NOMO-1 (cell line): Measurements from ENCODE around the gene GYPA.
A peak's percentile ranks its signal among the peaks of the same experiment; 100 is the strongest.
"Not testable (repeated sequence)": the region's sequence is repeated elsewhere in the genome, so short reads cannot be mapped to it uniquely, and the experiment has no call there.

Source experiments
- DNase-seq, 2 experiments: peaks; one replicate each; lab custom pipeline; 2025; ENCODE audit not compliant: unreplicated experiment in 2 of 2; lab: John Stamatoyannopoulos, UW

Gene GYPA

DNA sequence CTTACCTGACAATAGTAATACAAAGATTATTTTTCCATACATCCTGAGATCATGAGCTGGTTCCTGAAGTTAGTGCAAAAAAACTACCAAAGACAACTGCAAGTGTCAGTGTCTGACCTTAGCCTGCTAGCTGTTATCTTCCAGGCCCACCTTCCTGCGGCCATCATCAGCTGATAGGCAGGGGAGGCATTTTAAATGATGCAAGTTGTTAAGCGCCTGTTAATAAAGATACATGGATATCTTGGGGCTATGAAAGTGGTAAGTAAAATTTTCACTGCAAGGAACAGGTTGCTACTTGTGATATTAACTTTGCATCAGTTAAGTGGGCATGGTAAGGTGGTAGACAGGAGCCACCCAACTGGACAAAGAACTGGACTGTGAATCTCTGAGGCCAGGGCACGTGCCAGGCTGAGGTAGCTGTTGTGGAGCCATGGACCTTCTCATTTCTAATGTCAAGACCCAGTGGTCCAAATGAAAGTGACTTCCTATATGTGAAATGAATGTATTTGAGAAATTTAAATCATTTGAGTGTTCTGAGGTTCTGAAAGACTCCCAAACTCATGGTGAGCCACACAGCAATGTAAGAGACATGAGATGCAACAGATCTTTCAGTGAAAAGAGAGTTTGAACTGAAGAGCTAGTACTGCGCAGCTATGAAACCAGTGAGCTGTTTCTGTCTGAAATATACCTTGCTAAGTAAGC lies at the start of gene GYPA:
GYPA (minus strand) TSS at position 125 of the 702 bp plus-strand sequence; CDS start at position 42, 83 bp downstream.
- DNase-seq, result not testable (repeated sequence)

DNA sequence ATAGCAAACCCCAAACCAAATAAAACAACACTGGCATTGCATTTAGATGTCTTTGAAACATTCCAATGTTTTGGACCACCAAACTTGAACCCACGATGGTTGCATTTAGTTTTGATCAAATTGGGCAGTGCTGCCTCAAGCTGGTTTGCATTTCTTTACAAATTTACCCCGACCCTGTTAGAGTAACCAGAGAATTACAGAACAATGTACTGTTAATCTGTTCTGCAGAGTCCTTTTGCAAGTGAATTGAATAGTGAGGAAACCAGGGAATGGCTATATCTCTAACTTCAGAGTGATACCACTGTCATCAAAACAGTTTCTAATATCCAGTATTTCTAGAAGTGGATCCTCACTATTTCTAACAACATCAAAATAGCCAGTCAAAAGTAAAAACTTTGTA lies 49.5 kb upstream of the GYPA start:
- no peak for DNase-seq

DNA sequence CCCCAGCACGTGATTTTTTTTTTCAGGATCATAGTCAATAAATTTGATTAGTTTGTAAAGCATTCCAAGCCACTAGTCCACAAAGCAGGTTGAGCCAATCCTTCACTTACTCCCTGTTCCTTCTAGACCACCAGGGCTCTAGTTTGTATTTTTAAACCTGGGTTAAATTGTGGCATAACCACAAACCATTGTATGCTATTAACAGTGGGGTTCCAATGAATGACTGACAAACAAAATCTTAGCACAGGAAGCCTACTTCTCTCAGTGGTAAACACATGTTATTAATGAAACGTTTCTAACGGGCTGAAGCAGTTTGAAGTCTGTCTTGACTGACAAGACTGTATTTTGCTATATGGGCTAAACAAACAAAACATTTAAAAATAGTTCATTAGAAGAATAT lies 48.6 kb upstream of the GYPA start:
- DNase-seq, result no peak

DNA sequence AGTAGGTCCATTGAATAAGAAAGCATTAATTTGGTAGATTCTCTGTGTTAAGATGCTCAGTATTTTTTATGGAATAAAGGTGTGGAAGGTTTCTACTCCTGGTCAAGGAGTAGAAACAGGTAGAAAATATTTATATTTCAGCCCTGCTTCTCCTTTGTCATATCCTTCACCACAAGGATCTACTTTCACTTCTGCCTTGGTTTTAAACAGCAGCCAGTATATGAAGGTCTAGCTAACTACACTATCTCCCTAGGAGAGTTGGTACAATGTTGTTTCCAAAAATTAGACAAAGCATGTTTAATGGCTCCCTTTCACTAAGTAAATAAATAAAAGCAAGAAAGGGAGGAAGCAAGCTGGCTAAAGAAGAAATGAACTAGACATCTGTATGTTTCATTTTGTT lies 44.6 kb upstream of the GYPA start:
- DNase-seq, result peak in 1 of 2 experiments; percentile 49

DNA sequence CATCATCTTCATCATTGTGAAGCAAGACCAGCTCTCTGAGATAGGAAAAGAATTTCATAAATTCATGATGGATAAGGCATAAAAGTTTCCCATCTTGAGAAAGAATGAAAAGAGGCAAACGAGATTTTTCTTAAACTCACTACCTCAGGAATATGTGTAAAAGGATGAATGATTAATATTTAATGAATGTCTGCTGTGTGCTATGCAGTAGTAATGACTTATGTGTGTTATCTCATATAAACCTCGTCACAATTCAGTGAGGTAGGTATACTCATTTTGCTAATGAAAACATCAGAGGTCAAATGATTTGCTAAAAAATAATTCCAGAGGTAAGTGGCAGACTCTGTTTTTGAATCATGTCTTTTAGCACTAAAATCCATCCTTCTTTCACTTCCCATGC lies 42.6 kb upstream of the GYPA start:
- DNase-seq, result no peak

DNA sequence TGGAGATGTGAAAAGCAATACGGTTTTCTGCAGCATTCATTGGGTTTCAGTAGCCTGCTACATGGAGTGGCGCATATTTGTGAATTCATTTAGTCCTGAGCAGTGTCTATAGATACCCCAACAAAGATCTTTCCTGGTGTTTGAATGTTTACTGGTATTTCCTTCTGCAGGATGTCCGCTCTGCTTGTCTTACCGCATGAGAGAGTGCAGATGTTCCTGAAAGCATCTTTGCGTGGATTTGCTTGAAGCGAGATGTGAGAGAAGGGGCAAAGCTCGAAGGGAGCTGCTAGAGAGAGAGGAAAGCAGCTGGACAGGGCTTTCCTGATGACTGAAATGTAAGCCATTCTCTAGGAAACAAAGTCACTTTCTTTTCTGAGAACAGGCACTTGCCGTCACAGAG lies 40.9 kb upstream of the GYPA start:
- no peak for DNase-seq

DNA sequence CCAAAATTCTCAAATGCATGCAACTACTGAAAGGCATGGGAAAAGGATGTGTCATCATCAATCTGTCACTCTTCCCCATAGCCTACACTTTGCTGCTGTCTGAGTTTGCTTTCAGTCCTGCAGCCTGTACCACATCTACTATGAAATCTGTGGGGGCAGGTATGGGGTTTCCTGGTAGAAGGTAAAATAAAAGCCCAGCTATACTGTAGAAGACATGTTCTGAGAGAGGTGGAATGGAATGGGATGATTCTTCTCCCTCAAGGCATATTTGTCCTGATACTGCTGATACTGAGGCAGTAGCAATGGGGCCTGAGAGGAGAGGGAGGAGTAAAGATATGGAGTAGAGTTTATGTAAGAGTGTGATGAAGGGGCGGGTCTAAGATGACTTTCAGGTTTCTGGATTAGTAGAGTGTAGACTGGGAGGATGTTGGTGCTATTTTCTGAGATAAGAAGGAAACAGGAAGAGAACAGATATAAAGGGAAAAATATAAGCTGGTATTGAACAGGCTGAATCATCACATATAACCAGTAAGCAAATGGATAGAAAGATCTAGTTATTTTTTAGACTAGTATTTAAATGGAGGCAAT lies 38.7 kb upstream of the GYPA start:
- no peak for DNase-seq

DNA sequence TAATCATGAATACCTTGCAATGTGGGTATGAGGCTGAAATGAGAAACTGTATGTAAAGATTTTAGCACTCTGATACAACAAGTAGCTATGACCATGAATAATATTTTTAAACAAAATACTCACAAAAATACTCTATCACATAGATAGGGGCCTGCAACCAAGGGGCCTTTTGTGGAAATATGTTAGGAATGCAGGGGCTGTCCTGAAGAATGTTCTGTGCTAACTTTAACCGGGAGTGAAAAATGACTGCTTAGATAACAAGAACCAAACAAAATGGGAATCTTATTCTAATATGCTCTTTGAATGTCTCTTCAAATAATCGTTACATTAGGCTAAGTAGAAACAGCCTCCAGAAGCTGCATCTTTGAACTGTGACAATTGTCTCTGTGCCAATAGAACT lies 37.9 kb upstream of the GYPA start:
- DNase-seq, result no peak

DNA sequence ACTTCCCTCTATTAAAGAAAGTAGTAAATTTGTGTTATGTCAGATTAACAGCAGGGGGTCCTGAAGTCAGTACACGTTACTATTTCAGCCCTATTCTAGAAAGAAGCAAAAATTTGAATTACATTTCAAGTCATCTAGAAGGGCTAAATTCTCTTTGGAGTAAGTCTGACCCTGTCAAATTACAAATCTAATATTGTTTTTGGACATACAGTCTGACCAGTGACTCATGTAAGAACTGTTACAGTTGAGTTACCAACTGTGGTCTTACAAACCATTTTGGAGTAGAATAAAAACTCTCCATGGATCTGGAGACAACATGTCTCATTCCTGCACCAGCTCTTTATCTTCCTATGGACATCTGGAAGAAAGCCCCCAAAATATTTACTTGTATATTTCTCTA lies 36.0 kb upstream of the GYPA start:
- DNase-seq, result no peak

DNA sequence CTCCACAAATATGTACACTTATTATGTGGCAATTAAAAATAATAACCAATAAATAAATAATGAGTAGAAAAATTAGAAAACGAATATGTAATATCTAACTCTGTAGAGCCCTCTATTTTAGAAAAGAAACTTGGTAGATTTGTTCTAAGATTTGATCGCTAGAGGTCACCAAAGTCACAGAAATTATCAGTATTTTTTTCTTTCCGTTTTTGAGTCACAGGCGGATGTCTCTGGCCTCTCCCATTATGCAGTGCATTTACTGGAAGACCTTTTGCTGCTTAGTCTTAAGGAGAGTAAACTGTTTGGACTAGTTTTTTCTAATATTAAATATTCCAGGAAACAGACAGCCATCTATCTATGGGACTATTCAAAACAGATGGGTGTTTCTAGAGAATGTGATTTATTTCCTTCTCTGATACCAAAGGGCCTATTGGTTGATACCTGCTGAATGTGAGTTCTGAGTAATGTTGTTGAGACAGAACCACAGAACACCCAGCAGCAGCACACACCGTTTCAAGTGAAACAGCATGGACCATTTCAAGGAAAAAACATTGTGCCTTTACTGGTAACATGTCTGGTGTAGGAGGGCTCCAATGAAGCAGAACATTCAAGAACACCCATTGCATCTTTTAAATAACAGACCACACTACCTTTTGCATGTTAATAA lies 34.0 kb upstream of the GYPA start:
- DNase-seq, result peak; percentile 30 to 62

DNA sequence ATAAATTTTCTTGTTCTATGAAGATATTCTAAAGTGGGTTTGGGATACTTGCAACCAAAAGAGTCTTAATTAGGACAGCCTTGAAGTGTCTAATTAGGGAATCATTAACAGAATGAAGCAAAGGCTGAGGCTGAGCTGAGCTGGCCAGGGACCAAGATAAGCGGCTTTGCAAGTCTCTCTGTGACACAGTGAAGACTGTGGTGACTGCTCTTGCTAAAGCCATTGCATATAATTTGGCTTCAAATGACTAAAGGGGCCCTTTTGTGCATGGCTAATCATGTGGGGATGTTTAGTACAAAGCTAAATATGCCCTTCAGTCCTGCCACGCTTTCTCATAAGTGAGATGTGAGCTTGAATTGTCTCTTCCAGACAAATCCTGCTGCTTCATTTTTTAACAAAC lies 31.2 kb upstream of the GYPA start:
- DNase-seq, result no peak

DNA sequence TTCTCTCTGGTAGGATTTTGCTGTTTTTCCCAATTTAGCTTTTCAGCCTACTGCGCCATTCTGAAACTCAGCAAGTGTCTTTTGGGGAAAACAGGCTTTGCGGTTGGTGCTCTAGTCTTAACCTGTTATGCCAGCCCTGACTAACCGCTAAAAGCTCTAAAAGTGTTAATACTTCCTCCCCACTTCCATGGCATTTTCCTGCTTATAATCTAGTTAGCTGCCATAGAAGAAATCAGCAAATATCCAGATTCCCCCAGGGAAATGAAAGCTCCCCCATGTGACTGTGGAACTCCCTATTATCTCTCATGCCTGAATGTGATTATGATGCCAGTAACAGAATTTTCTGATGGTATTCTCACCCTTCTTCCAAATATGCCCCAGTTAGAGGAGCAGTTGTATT lies 28.7 kb upstream of the GYPA start:
- no peak for DNase-seq

DNA sequence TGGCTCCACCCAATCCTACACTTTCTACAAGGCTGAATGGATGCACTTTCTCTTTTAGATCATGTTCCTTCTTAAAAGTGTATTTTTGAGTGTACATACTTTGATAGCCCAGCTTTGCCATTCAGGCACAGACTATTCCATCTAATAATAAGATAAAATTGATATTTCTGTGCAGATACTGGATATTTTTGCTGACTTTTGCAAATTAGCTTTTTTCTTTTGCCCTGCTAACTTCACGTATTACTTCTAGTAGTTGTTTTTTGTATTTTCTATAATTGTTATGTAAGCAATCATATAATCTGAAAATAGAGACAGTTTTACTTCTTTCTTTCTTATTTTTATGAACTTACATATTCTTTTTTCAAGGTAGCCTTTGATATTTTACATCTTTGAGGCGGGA lies 13.5 kb upstream of the GYPA start:
- no peak for DNase-seq

DNA sequence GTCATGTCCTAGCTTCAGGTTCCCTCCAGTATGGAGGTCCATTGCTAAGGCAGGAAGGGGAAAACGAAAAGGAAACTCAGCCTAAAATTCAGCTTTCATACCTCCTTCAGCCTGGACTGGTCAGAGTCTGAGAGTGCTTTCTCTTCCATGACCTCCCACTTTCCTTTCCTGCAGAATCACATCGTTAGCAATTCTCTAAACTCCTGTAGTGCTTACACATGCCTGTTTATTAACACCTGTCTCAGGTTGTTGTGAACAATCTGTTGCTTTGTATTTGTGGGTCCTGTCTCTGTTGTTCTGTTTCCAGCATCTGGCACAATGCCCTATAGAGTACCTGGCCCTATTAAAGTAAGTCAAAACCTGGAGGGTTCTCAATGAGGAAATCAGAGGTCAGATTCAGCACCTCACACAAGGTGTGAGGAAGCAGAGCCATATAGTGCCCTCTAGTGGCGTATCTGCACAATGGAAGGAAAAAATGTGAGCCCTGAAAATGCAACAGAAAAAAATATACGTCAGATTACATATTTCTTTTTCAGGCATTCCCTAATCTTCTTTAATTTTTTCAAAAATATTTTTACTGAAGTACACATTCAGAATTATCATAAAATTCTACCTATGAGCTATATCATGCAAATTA lies 2.3 kb upstream of the GYPA start:
- DNase-seq, result peak in 1 of 2 experiments; percentile 17

DNA sequence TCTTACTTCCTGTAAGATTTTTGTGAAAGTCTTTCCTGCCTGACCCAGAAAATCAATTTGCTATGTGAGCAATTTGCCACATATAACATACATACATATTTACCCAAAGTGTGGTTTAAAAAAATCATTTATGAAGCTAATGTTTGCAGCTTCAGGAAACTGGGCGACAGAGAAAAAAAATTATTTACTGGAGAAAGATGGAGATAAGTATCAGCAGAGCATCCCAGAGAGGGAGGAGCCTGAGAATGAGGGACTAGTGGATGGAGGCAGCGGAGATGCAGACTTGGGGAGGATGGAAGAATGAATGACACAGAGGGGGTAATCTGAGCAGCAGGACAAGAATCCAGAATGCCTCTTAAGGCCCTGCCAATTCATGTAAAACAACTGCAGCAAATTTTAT lies 975 bp upstream of the GYPA start:
- DNase-seq, result no peak

DNA sequence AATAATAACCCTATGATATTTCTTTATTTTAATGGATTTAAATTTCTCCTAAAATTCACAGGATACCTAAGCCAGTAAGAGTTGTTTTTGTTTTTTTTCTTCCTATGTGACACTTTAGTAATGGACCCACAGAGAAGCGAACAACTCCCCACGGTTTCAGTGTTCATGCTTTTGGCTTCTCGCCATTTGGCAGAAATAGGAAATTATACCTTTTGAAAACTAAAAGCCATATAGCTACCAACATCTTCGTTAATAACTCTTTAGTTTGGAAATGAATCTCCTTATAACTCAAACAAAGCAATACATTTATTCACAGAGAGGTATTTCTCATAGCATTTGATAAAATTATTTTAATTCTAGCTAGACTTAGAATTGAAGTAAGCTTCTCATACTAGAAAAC lies 527 bp downstream of the GYPA start:
- not testable (repeated sequence) for DNase-seq

DNA sequence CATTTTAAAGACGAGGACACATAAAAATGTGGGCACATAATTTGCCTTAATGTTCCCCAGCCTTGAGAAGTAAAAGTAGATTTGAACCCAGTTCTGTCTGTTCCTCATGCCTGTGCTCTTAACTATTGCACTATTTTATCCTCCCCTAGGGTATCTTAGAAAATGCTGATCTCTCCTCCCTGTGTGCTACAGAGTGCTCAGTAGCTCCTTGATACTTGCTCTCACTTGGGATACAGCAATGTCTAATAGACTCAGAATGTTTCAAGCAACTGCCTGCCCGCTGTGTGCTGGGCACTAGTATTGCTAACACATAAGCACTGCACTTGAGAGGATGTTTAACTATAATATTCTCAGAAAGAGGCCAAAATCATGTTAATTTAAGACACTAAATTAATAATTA lies 971 bp downstream of the GYPA start:
- DNase-seq, result not testable (repeated sequence)

DNA sequence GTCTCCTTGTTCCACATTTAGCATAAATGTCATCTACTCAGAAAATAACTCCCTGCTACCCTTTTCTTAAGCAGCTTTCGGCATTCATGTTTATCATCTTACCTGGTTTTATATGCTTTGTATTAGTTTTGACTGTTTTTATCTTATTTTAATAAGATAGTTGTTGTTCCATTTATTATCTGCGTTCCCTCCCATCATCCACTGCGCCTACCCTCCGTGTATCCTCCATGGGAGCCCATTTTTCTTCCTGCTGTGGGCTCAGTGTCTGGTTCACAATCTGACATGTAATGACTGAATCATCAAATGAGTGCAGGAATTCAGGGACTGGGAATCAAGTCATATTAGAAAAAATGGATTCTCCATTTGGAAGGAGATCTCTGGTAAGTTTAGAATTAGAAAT lies 2.3 kb downstream of the GYPA start:
- DNase-seq, result not testable (repeated sequence)

DNA sequence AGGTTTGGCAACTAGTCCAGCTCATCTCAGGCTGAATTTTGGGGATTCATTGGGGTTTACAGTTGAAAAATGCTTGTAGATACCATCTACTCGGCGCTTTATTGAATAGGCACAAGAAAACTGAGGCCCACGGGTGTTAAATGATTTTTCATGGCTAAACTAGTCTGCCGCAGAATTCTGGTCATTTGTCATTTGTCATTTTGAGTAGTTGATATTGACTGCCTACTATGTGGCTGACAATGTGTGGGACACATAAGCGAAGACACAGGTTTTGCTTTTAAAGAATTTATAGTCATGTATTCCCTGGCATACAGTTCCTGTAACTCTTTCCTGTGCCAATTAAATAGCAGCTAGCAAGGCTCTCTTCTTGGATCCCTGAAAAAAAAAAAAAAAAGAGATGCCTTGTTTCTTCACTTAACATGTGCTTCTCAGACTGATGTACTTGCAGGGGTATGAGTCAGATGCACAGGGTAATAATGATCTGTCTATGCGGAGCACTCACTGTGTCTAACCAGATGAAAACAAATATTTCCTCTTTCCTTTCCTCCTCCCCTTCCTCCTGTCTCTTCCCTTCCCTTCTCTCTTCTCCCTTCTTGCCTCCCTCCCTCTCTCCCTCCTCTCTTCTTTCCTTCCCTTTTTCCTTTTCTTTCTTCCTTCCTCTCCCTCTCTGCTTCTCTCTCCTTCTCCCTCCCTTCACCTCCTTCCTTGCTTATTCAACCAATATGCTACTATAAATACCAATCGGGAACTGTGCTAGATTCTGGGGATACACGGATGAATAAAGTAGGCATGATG lies 3.2 kb downstream of the GYPA start:
- not testable (repeated sequence) for DNase-seq

DNA sequence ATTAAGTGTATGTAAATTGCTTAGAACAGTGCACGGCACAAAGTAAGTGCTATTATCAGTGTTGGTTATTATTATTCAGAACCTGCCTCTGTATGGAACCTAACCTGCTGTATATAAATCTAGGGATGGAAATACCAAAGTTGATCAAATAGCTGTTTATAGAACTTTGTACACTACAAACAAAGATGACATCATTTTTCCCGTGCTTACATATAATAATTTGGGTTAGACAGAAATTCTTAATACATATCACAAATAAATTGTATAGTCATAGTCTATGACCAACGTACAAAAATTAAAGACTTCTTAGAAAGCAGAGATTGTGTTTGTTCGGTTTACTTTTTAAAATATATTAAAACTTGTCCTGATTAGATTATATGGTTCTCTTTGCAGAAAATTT lies 4.3 kb downstream of the GYPA start:
- not testable (repeated sequence) for DNase-seq

DNA sequence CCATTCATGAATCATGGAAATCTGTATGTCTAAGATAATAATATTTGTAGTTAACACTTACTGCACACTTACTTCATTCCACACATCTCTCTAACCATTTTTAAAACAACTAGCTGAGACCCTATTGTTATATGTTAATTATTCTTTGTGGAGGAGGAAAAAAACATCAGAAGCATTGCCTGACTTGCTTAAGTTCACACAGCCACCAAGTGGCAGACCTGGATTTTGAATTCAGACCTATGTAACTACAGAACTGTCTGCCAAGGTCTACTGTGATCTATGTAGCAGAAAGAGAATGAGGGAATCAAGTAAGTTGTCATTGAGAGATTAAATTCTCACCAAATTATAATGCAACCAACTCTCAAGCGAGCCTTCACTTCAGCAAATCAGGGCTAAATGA lies 10.4 kb downstream of the GYPA start:
- DNase-seq, result not testable (repeated sequence)
